Measurements from ENCODE around the gene OCEL1.

- TF ChIP-seq, protein P1, sequence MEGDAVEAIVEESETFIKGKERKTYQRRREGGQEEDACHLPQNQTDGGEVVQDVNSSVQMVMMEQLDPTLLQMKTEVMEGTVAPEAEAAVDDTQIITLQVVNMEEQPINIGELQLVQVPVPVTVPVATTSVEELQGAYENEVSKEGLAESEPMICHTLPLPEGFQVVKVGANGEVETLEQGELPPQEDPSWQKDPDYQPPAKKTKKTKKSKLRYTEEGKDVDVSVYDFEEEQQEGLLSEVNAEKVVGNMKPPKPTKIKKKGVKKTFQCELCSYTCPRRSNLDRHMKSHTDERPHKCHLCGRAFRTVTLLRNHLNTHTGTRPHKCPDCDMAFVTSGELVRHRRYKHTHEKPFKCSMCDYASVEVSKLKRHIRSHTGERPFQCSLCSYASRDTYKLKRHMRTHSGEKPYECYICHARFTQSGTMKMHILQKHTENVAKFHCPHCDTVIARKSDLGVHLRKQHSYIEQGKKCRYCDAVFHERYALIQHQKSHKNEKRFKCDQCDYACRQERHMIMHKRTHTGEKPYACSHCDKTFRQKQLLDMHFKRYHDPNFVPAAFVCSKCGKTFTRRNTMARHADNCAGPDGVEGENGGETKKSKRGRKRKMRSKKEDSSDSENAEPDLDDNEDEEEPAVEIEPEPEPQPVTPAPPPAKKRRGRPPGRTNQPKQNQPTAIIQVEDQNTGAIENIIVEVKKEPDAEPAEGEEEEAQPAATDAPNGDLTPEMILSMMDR (IDR thresholded peaks at IDR 0.05), result no peak
- TF ChIP-seq POLR2AphosphoS5 (IDR thresholded peaks at IDR 0.05; ENCODE audit: insufficient read depth in 1 of 2, low read depth in 1 of 2) (no peak), POLR2A (IDR thresholded peaks at IDR 0.05) (no peak)
Measured at GRCh38 chr19:17219286-17219685, 6.7 kb upstream of the OCEL1 start.

Measured in vagina (tissue), 2 donors.